T1000 (cell line): Measurements from ENCODE around the gene RIIAD1.
"Not testable (repeated sequence)": the region's sequence is repeated elsewhere in the genome, so short reads cannot be mapped to it uniquely, and the experiment has no call there.

Experiments
- DNase-seq: peaks from one replicate; lab custom pipeline; 2025; ENCODE audit warnings: mixed read lengths; lab: John Stamatoyannopoulos, UW

The RIIAD1 gene

DNA sequence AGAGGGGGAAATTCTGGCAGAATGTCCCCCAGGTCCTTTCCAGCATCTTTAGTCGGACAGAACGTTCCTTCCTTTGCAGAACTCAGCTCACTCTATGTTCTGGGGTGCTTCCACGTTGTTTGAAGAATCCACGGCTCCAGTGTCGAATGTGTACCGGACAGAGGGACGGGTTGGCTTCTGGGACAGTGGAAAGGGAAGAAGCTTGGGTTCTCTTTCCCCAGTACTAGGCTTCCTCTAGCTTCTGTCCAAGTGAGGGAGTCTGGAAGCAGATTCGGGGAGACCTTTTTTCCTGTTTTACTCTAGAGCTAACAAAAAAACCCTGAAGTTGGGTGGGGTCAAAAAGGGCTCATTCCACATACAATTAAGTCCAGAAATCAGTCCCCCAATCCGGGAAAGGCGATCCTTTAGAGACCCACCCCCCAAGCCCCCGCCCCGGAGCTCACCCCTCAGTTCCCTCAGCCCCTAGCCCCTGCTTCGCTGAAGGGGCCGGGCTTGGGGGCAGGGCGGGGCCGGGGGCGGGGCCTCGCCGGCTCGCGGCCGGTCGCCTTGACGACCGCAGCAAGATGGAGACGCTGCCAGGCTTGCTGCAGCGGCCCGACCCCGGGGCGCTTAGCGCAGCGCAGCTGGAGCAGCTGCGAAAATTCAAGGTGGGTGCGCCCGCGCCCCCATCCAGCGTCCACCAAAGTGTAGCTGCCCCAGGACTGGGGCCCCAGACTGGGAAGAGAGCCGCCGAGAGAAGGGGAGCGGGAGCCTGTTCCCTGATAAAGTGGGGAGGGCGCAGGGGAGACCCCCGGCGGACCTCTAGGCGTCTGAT lies at the start of gene RIIAD1:
Gene RIIAD1, plus strand, starts transcription at position 549 of the 814 bp plus-strand sequence. Its CDS starts 15 bp downstream, at position 564.
- no peak for DNase-seq

DNA sequence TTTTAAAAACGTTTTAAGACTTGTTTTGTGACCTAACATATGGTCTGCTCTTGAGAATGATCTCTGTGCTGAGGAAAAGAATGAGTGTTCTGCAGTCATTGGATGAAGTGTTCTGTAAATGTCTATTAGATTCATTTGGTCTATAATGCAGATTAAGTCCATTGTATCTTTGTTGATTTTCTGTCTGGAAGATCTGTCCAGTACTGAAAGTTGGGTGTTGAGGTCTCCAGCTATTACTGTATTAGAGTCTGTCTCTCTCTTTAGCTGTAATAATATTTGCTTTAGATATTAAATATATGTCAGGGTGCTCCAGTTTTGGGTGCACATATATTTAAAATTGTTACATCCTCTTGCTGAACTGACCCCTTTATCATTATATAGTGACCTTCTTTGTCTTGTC lies 47.9 kb upstream of the RIIAD1 start:
- DNase-seq = no peak

- DNase-seq = no peak
Measured at GRCh38 chr1:151680391-151680790, 40.9 kb upstream of the RIIAD1 start.

GRCh38 chr1:151680826-151681225 lies 40.5 kb upstream of the RIIAD1 start:
- DNase-seq = no peak

DNA sequence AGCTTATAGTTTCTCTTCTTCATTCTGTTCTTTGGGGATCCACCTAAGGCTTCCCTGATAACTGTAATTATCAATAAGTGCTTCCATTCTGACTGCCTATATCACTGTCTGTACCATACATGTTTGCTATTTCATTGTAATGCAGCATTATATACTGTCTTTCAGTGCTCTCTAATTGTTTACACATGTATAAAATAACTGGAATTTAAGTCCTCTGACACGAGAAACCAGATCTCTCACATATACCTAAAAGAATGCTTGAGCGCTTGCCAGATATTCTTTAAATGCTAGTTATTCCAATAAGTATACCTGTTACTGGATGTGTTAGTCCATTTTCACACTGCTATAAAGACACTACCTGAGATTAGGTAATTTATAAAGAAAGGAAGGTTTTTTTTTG lies 39.4 kb upstream of the RIIAD1 start:
- no peak for DNase-seq

DNA sequence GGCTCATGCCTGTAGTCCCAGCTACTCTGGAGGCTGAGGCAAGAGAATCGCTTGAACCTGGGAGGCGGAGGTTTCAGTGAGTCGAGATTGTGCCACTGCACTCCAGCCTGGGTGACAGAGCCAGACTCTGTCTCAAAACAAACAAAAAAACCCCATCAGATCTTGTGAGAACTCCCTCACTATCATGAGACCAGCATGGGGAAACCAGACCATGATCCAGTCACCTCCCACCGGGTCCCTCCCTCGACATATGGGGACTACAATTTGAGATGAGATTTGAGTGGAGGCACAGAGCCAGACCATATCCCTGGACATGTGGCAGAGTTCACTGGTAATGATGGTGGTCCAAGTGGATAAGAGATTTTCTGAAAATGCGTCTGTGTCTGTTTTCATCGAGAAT lies 38.4 kb upstream of the RIIAD1 start:
- DNase-seq = not testable (repeated sequence)

GRCh38 chr1:151684128-151684527 lies 37.2 kb upstream of the RIIAD1 start:
- no peak for DNase-seq

DNA sequence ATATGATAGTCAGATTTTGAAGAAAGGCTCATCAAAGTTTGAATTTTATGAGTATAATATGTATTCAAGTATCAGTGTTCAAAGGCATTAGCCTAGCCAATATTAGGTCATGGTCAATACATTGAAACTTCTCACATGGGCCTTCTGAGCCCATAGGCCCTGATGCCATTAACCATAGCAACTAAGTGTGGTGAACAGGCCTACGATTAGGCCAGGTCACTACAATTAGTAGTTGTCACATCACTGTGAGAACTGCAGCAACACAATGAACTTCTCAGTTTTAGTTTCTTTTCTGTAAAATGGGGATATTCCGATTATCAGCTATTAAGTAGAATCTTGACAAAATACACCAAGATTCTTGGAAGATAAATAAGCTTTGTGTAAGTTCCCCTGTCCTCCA lies 34.8 kb upstream of the RIIAD1 start:
- no peak for DNase-seq

- no peak for DNase-seq
Measured at GRCh38 chr1:151689494-151689893, 31.8 kb upstream of the RIIAD1 start.

- DNase-seq = no peak
Measured at GRCh38 chr1:151692226-151692625, 29.1 kb upstream of the RIIAD1 start.

DNA sequence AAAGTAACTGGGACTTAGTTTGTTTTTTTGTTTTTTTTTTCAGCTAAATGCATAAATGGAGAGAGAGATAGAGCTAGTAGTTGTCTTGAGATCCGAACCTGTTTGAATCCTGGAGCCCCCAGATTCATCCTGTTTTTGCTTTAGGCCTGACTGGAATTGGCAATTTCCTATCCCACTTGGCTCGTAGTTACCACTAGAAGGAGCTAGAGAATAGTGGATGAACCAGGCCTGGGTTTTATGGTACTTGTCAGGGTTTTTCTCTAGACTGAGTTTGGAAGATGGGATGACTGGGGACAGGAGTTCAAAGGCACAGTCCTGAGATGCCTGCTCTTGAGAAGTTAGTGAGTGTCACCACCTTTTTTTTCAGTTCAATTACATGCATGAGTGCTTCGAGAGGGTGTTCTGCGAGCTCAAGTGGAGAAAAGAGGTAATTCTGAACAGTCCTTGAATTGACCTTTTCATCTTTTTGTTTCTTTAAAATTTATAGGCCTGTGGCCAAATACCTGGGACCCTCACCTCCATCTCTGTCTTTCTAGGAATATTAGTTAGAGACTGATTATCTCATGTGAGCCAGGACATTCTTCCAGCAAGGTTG lies 28.2 kb upstream of the RIIAD1 start:
- no peak for DNase-seq

DNA sequence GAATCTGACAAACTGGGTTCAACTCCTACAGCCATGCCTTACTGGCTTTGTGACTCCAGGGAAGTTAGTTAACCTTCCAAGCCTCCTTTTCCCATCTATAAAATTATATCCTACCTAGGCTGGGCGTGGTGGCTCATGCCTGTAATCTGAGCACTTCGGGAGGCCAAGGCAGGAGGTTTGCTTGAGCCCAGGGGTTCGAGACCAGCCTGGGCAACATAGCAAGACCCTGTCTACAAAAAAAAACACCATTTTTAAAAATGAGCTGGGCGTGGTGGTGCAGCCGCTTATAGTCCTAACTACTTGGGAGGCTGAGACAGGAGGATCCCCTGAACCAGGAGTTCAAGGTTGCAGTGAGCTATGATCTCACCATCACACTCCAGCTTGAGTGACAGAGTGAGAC lies 19.8 kb upstream of the RIIAD1 start:
- no peak for DNase-seq

GRCh38 chr1:151702936-151703335 lies 18.4 kb upstream of the RIIAD1 start:
- DNase-seq = no peak

DNA sequence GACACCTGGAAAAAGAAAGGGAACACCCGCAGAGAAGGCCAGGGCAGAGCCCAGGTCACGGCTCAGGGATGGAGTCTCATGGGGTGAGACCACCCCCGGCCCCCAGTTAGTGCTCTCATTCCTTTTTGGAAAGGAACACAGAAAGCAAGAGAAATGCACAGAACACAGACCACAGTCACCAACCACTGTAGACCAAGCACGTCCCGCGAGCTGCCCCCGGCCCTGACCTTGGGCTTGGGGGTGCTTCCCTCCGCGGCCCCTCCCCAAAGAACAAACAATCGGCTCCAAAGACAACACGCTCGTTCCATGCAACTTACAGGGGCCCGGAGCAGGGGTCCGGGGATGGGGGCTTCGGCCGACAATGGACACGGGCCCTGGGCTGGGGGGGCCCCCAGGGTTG lies 17.5 kb upstream of the RIIAD1 start:
- no peak for DNase-seq

DNA sequence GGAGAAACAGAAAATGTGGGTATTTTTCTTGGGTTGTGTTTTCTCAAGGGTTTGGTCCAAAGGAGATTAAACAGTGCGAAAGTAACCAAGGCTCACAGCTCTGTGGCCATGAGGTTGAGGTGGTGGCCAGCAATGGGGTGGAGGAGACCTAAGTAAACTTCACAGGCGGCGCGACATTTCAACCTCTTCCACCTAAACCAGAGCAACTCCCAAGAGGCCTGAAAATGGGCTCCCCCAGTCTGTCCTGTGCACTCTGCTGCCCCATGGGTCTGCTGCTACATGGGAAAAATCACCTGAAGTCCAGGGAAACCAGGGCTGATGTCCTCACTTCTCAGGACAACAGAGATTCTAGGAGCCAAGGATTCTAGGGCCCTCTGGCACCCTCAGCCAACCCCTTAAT lies 17.1 kb upstream of the RIIAD1 start:
- no peak for DNase-seq

DNA sequence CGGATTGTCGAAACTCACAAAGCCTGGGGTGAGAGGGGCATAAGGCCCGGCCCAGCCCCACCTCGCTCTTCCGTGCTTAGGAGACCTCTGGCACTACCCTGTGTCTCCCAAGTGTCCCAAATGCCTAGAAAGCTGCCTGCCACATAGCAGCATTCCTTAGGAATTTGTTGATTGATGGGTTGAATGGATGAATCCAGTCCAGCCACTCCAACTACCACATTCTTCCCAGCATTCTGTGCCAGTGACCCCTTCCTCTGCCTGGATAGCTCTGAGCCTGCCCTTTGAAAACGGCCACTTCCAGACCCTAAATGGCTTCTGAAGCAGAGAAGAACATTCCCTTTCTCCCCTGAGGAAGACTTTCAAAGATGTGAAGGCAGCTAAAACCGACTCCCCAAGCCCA lies 16.2 kb upstream of the RIIAD1 start:
- DNase-seq = no peak

GRCh38 chr1:151705753-151706463 lies 15.4 kb upstream of the RIIAD1 start:
- no peak for DNase-seq

- DNase-seq = no peak
Measured at GRCh38 chr1:151706464-151707415, 14.6 kb upstream of the RIIAD1 start.

DNA sequence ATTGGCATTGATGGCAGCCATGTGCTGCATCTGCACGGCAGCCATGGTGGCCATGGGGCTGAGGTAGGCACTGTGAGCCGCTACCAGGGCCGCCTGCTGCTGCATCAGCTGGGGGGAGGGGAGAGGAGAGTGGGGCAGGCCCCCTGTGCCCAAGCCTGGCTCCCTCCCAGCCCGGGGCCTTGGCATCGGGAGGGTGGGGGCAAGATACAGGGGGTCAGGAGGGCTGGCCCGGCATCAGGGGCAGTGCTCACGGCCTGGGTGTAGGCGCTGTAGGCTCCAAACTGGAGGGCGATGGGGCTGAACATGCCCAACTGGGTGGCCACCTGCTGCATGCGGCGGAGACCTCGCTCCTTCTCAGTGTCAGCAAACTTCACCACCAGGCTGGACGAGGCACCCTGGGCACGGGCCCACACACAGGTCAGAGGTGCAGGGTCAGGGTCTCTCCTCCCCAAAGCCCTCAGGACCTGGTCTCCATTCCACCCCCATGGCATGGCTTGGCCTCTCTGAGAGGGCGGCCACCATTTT lies 13.7 kb upstream of the RIIAD1 start:
- DNase-seq = no peak

GRCh38 chr1:151708891-151709290 lies 12.4 kb upstream of the RIIAD1 start:
- no peak for DNase-seq

- DNase-seq = no peak
Measured at GRCh38 chr1:151710187-151710840, 11.0 kb upstream of the RIIAD1 start.
